OCI-LY1 (cell line): Measurements from ENCODE around the gene HOXB7.

ENCODE experiments used
- H2AFZ ChIP-seq: fragments of 200-600 bp; sonication (generic), shearing (Covaris generic); 2 replicates; pipeline ENCODE4 v1.6.0; 2014; ENCODE audit warnings: antibody characterized with exemption, mild to moderate bottlenecking, low read length
- H3F3A ChIP-seq: fragments of 200-600 bp; sonication (generic), shearing (Covaris generic); 2 replicates; pipeline ENCODE4 v1.6.0; 2014; ENCODE audit warnings: mild to moderate bottlenecking, antibody characterized with exemption, low read length, moderate library complexity; ENCODE audit not compliant: insufficient read depth
- H3K27ac ChIP-seq: fragments of 200-600 bp; sonication (generic); 2 replicates; pipeline ENCODE4 v1.5.1; 2014; ENCODE audit warnings: low read length, mixed run types, mild to moderate bottlenecking, low read depth; ENCODE audit not compliant: poor library complexity, severe bottlenecking
- H3K27me3 ChIP-seq: fragments of 200-600 bp; sonication (generic); 2 replicates; pipeline ENCODE4 v1.6.0; 2014; ENCODE audit warnings: antibody characterized with exemption, mild to moderate bottlenecking, low read length, moderate library complexity; ENCODE audit not compliant: insufficient read depth
- H3K36me3 ChIP-seq: fragments of 200-600 bp; sonication (generic); 2 replicates; pipeline ENCODE4 v1.6.1; 2014; ENCODE audit warnings: mild to moderate bottlenecking, antibody characterized with exemption, low read length, moderate library complexity, mixed read lengths; ENCODE audit not compliant: insufficient read depth
- H3K4me1 ChIP-seq: fragments of 200-600 bp; sonication (generic); 2 replicates; pipeline ENCODE4 v1.5.1; 2014; ENCODE audit warnings: mild to moderate bottlenecking, low read length, moderate library complexity; ENCODE audit not compliant: insufficient read depth, severe bottlenecking
- H3K4me2 ChIP-seq: fragments of 200-600 bp; sonication (generic), shearing (Covaris generic); 2 replicates; pipeline ENCODE4 v1.6.1; 2014; ENCODE audit warnings: low read length
- H3K4me3 ChIP-seq: fragments of 200-600 bp; sonication (generic); 2 replicates; pipeline ENCODE4 v1.5.1; 2014; ENCODE audit warnings: low read length, low read depth, mild to moderate bottlenecking, mixed read lengths; ENCODE audit not compliant: poor library complexity, severe bottlenecking
- H3K79me2 ChIP-seq: fragments of 200-600 bp; shearing (Covaris generic); 2 replicates; pipeline ENCODE4 v1.6.1; 2016; ENCODE audit warnings: mixed run types, low read length, mixed read lengths; ENCODE audit not compliant: insufficient read depth
- H3K9ac ChIP-seq: fragments of 200-600 bp; sonication (generic), shearing (Covaris generic); 2 replicates; pipeline ENCODE4 v1.6.1; 2014; ENCODE audit warnings: mild to moderate bottlenecking, low read length, mixed read lengths
- H3K9me2 ChIP-seq: fragments of 200-600 bp; sonication (generic), shearing (Covaris generic); 2 replicates; pipeline ENCODE4 v1.6.1; 2014; ENCODE audit warnings: low read depth, mild to moderate bottlenecking, low read length, mixed read lengths
- H3K9me3 ChIP-seq: fragments of 200-600 bp; shearing (Covaris generic); 2 replicates; pipeline ENCODE4 v1.6.1; 2014; ENCODE audit warnings: low read length, mixed read lengths
- H4K20me1 ChIP-seq: fragments of 200-600 bp; sonication (generic), shearing (Covaris generic); 2 replicates; pipeline ENCODE4 v1.6.0; 2016; ENCODE audit warnings: mild to moderate bottlenecking, low read length; ENCODE audit not compliant: insufficient read depth
- EZH2 ChIP-seq: fragments of 200-600 bp; sonication (generic), shearing (Covaris generic); IDR thresholded peaks from 2 replicates; pipeline ENCODE4 v1.8.0; 2017; ENCODE audit warnings: borderline replicate concordance, mixed run types, mild to moderate bottlenecking, antibody characterized with exemption, low read length, moderate library complexity, mixed read lengths
- TF ChIP-seq, protein P1 (sequence below): fragments of 200-600 bp; sonication (generic), shearing (Covaris generic); IDR thresholded peaks from 2 replicates; pipeline ENCODE4 v1.5.1; 2017; ENCODE audit warnings: mild to moderate bottlenecking, antibody characterized with exemption, low read length, moderate library complexity, mixed read lengths

The HOXB7 gene

GRCh38 chr17:48589831-48590606, 20.8 kb downstream of the HOXB7 start, which contains the start of gene HOXB3:
Gene HOXB3, minus strand, starts transcription at chr17:48590241. Its CDS starts 37,767 bp downstream, at chr17:48552474.
- H3K36me3 ChIP-seq: no peaks in the 10 kb centered on the region
- H3K9me2 ChIP-seq: no peaks in the 10 kb centered on the region
- no peaks in the 10 kb centered on the region for H3F3A ChIP-seq
- H3K79me2 ChIP-seq: no peaks in the 10 kb centered on the region
- no peak for TF ChIP-seq EZH2
- TF ChIP-seq, protein P1, sequence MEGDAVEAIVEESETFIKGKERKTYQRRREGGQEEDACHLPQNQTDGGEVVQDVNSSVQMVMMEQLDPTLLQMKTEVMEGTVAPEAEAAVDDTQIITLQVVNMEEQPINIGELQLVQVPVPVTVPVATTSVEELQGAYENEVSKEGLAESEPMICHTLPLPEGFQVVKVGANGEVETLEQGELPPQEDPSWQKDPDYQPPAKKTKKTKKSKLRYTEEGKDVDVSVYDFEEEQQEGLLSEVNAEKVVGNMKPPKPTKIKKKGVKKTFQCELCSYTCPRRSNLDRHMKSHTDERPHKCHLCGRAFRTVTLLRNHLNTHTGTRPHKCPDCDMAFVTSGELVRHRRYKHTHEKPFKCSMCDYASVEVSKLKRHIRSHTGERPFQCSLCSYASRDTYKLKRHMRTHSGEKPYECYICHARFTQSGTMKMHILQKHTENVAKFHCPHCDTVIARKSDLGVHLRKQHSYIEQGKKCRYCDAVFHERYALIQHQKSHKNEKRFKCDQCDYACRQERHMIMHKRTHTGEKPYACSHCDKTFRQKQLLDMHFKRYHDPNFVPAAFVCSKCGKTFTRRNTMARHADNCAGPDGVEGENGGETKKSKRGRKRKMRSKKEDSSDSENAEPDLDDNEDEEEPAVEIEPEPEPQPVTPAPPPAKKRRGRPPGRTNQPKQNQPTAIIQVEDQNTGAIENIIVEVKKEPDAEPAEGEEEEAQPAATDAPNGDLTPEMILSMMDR: no peak
- no peak within 1 kb of the TSS for H3K4me3 ChIP-seq
- H3K27me3 ChIP-seq: no peaks in the 10 kb centered on the region
- no peaks in the 10 kb centered on the region for H4K20me1 ChIP-seq
- H3K4me1 ChIP-seq: peaks cover 7% of the 10 kb centered on the region
- H3K4me2 ChIP-seq: no peak within 1 kb of the TSS
- H2AFZ ChIP-seq: no peak within 1 kb of the TSS
- H3K9me3 ChIP-seq: no peaks in the 10 kb centered on the region
- no peak within 1 kb of the TSS for H3K27ac ChIP-seq
- H3K9ac ChIP-seq: no peak within 1 kb of the TSS

GRCh38 chr17:48589060-48589830, 21.6 kb downstream of the HOXB7 start:
- Histone ChIP-seq H4K20me1 (no peaks in the 10 kb centered on the region), H3K4me2 (no peak overlapping the region), H3K27me3 (no peaks in the 10 kb centered on the region), H3K4me1 (peaks cover 7% of the 10 kb centered on the region), H3K4me3 (no peak overlapping the region), H3K27ac (no peak overlapping the region), H3F3A (no peaks in the 10 kb centered on the region), H2AFZ (no peak overlapping the region), H3K79me2 (no peaks in the 10 kb centered on the region), H3K9me3 (no peaks in the 10 kb centered on the region), H3K36me3 (no peaks in the 10 kb centered on the region), H3K9ac (no peak overlapping the region), H3K9me2 (no peaks in the 10 kb centered on the region)
- TF ChIP-seq, protein P1: no peak
- no peak for TF ChIP-seq EZH2

- Histone ChIP-seq H4K20me1 (no peaks in the 10 kb centered on the region), H2AFZ (no peak overlapping the region), H3K79me2 (no peaks in the 10 kb centered on the region), H3K9me3 (no peaks in the 10 kb centered on the region), H3K9ac (no peak overlapping the region), H3K4me1 (peaks cover 7% of the 10 kb centered on the region), H3K36me3 (no peaks in the 10 kb centered on the region), H3K4me3 (no peak overlapping the region), H3K9me2 (no peaks in the 10 kb centered on the region), H3K4me2 (no peak overlapping the region), H3K27me3 (no peaks in the 10 kb centered on the region), H3F3A (no peaks in the 10 kb centered on the region), H3K27ac (no peak overlapping the region)
- TF ChIP-seq, protein P1: no peak
- no peak for TF ChIP-seq EZH2
Measured at GRCh38 chr17:48588528-48588927, 22.3 kb downstream of the HOXB7 start.
